HepG2 (cell line): ENCODE data around the gene MARCHF4. TPM values are rescaled to one million over a fixed set of nuclear protein-coding genes. Genes with fewer than 3 reads are reported as not detected.

ENCODE experiments used
- ATF6 ChIP-seq: sonication (generic); formaldehyde crosslinking; conservative IDR thresholded peaks from 2 replicates; pipeline ENCODE4 v1.4.0; 2020; ENCODE audit warnings: missing genetic modification reagents
- CHD4 ChIP-seq: fragments of 200-600 bp; sonication (generic); IDR thresholded peaks from 2 replicates; pipeline ENCODE4 v1.7.0; 2017; ENCODE audit warnings: mild to moderate bottlenecking, low read length, borderline replicate concordance
- FUBP1 ChIP-seq: sonication (generic); formaldehyde crosslinking; IDR thresholded peaks from 2 replicates; pipeline ENCODE4 v1.5.1; 2020; ENCODE audit warnings: missing genetic modification reagents, mild to moderate bottlenecking, borderline replicate concordance
- IRF1 ChIP-seq: sonication (generic); formaldehyde crosslinking; IDR thresholded peaks from 2 replicates; pipeline ENCODE4 v1.4.0; 2020; ENCODE audit warnings: low read depth, mild to moderate bottlenecking, missing genetic modification reagents
- NFE2 ChIP-seq: sonication (generic); formaldehyde crosslinking; IDR thresholded peaks from 2 replicates; pipeline ENCODE4 v1.4.0; 2020; ENCODE audit warnings: missing genetic modification reagents
- NR2C2 ChIP-seq: sonication (generic); formaldehyde crosslinking; IDR thresholded peaks from 2 replicates; pipeline ENCODE4 v1.4.0; 2020; ENCODE audit warnings: missing genetic modification reagents, mild to moderate bottlenecking, moderate library complexity, borderline replicate concordance
- PRMT3 ChIP-seq: sonication (generic); formaldehyde crosslinking; IDR thresholded peaks from 2 replicates; pipeline ENCODE4 v1.8.1; 2022; ENCODE audit warnings: low read depth, mild to moderate bottlenecking, moderate library complexity, missing genetic modification reagents, borderline replicate concordance
- ZFX ChIP-seq: sonication (generic); formaldehyde crosslinking; IDR thresholded peaks from 2 replicates; pipeline ENCODE4 v1.4.0; 2020; ENCODE audit warnings: mild to moderate bottlenecking, low read depth, missing genetic modification reagents, moderate library complexity
- ZHX1 ChIP-seq: sonication (generic); formaldehyde crosslinking; IDR thresholded peaks from 2 replicates; pipeline ENCODE4 v1.8.1; 2022; ENCODE audit warnings: low read depth, mild to moderate bottlenecking, missing genetic modification reagents
- ZHX2 ChIP-seq, 2 experiments: sonication (generic) in 1 of 2; formaldehyde crosslinking in 1 of 2; IDR thresholded peaks; 2 replicates each; pipeline versions ENCODE4 v1.6.1 to v1.9.0; 2014 to 2022; ENCODE audit warnings: antibody characterized with exemption in 1 of 2, borderline replicate concordance in 1 of 2, inconsistent platforms in 1 of 2, low read depth in 1 of 2, missing genetic modification reagents in 1 of 2
- ZNF772 ChIP-seq: sonication (generic); formaldehyde crosslinking; IDR thresholded peaks from 2 replicates; pipeline ENCODE4 v1.5.0; 2020; ENCODE audit warnings: mild to moderate bottlenecking, missing genetic modification reagents
- ZNF777 ChIP-seq: sonication (generic); formaldehyde crosslinking; IDR thresholded peaks from 2 replicates; pipeline ENCODE4 v1.4.0; 2020; ENCODE audit warnings: missing genetic modification reagents
- polyA plus RNA-seq, 8 experiments: library from polyadenylated mRNA; depleted of rRNA in 3 of 8; stranded (reverse) in 7 of 8; unstranded in 1 of 8; fragments of >200 nt; fragmentation: Illumina TruSeq in 4 of 8; extraction: Trizol in 4 of 8; gene quantifications; 2 replicates each; pipeline versions ENCODE4 v1.2.1 to v1.2.3, GENCODE V29; 2011 to 2016; ENCODE audit warnings: low read depth in 4 of 8, missing spikeins in 1 of 8, mixed read lengths in 1 of 8; ENCODE audit not compliant: insufficient read depth in 1 of 8
- total RNA-seq, 5 experiments: library from RNA; depleted of rRNA; stranded (reverse); fragments of >200 nt; fragmentation: Illumina TruSeq; extraction: Trizol; gene quantifications; 2 replicates each; pipeline ENCODE4 v1.2.3, GENCODE V29; 2016; ENCODE audit warnings: low read depth in 1 of 5

Gene MARCHF4
- total and polyA plus RNA-seq, 2 of the 13 experiments (the other 11 are each of a cell fraction or from before 2014, with no cell fraction given), result not detected

GRCh38 chr2:216412022-216412999 lies 40.0 kb upstream of the MARCHF4 start, which contains the start of gene SMARCAL1 (continued):
- no peak for TF ChIP-seq ATF6 (CRISPR knock-in tag)
- TF ChIP-seq ZNF777, result no peak
- peak; percentile 67; the same call in 1 of the 2 replicates for TF ChIP-seq CHD4
- peak; percentile 100 for TF ChIP-seq ZFX (CRISPR knock-in tag)
- TF ChIP-seq IRF1, result peak; percentile 93
- no peak for TF ChIP-seq FUBP1
- TF ChIP-seq ZHX1 (CRISPR knock-in tag), result 0 out of 2 replicates have a peak, but pooled peaks have one; percentile 72
- TF ChIP-seq NFE2 (CRISPR knock-in tag), result 0 out of 2 replicates have a peak, but pooled peaks have one; percentile 8
- no peak for TF ChIP-seq PRMT3 (CRISPR knock-in tag)
- peak; percentile 87 for TF ChIP-seq NR2C2 (CRISPR knock-in tag)
- peak; percentile 88; the same call in 1 of the 2 replicates for TF ChIP-seq ZNF772 (CRISPR knock-in tag)
- TF ChIP-seq ZHX2 (IDR thresholded peaks at IDR 0.05; ENCODE audit: low read depth), result no peak; the same call in 1 of the 2 replicates
- TF ChIP-seq ZHX2 (CRISPR knock-in tag; IDR thresholded peaks at IDR 0.05; ENCODE audit: borderline replicate concordance), result no peak
